Upper lobe of right lung (tissue), 1 donor: ENCODE results near the gene ABHD6. TPM values are rescaled to one million over a fixed set of nuclear protein-coding genes. Genes with fewer than 3 reads are reported as not detected.

Experiments used
- ATAC-seq: fragments of 200-7000 bp; cut with Tn5 transposase; one replicate; pipeline ENCODE4 v1.9.1; 2020; ENCODE audit warnings: mild to moderate bottlenecking, moderate library complexity
- DNase-seq: peaks from one replicate; pipeline ENCODE4 v3.0.0-alpha.2; 2020
- H3K27ac ChIP-seq: fragments of 200-600 bp; one replicate; pipeline ENCODE4 v1.8.0; 2022
- H3K27me3 ChIP-seq: fragments of 200-600 bp; one replicate; pipeline ENCODE4 v1.8.0; 2022; ENCODE audit warnings: mild to moderate bottlenecking
- H3K36me3 ChIP-seq: fragments of 200-600 bp; one replicate; pipeline ENCODE4 v1.8.0; 2022
- H3K4me1 ChIP-seq: fragments of 200-600 bp; one replicate; pipeline ENCODE4 v1.8.0; 2022
- H3K4me3 ChIP-seq: fragments of 200-600 bp; one replicate; pipeline ENCODE4 v1.8.0; 2022; ENCODE audit warnings: mild to moderate bottlenecking
- H3K9me3 ChIP-seq: fragments of 200-600 bp; one replicate; pipeline ENCODE4 v1.8.0; 2022
- intact Hi-C: fragments of 100-400 bp; cut with DNase I; formaldehyde crosslinking; loops from one replicate; pipeline ENCODE4 v1.11.0; 2022
- long read RNA-seq: library from polyadenylated mRNA; unstranded; transcript quantifications from one replicate; pipeline ENCODE4 v2.0.0, GENCODE V29; 2021
- total RNA-seq: library from RNA; stranded (reverse); fragmentation: NEBNext Ultra II Directional; extraction: Animal tissue kit (Norgen Biotek cat#: 25700); gene quantifications from one replicate; pipeline ENCODE4 v1.2.1, GENCODE V29; 2021
- TF ChIP-seq, protein P1 (sequence below): fragments of 200-600 bp; IDR thresholded peaks from one replicate; pipeline ENCODE4 v1.8.0; 2022; ENCODE audit warnings: antibody characterized with exemption
- donor health status: DM: no; HTN: yes; CAD: no; lungs with severe emphysema.

Gene ABHD6, protein sequence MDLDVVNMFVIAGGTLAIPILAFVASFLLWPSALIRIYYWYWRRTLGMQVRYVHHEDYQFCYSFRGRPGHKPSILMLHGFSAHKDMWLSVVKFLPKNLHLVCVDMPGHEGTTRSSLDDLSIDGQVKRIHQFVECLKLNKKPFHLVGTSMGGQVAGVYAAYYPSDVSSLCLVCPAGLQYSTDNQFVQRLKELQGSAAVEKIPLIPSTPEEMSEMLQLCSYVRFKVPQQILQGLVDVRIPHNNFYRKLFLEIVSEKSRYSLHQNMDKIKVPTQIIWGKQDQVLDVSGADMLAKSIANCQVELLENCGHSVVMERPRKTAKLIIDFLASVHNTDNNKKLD
- 19.1 TPM for total RNA-seq
- long read RNA-seq, transcript ABHD6-201 (9 exons, 2,393 nt) = major isoform, 12 of 38 reads
- long read RNA-seq, transcript ABHD6-205 (10 exons, 2,482 nt) = minor isoform, 9 of 38 reads
- long read RNA-seq, partial matches to known transcripts = 0 of 38 reads
- long read RNA-seq, other reads (novel, unspliced or antisense) = 16 of 38 reads

DNA sequence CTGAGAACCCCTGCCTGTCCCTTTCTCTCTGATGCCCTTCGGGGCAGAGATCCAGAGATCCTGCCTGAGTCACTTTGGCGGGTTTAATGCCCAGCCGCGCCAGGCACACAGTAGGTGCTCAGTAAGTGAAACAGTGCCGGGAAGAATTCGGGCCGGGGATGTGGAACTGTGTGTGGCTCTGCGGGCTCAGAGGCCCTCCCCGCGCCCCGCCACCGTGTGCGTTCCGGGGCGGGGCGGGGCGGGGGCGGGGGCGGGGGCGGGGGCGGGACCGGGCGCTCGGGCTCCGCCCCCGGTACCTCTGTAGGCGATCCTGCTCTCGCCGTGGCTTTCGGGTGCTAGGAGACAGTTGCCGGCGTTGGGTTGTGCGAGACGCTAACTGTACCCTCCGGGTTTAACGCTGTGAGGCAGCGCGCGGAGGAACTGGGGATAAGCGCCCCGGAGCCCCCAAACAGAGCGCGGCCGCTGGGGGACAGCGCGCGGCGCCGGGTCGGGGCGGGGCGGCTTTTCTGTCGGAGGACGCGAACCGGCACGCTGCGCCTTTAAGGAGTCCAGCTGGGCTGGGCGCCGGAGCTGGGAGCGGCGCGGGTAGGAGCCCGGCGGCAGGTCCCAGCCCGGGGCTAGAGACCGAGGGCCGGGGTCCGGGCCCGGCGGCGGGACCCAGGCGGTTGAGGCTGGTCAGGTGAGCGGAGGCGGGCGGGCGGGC is at the start of gene ABHD6:
Gene ABHD6, plus strand, starts transcription at position 555 of the 703 bp plus-strand sequence. CDS start 18,795 bp downstream, outside the sequence.
- ATAC-seq = peak; percentile 93
- TF ChIP-seq, protein P1, sequence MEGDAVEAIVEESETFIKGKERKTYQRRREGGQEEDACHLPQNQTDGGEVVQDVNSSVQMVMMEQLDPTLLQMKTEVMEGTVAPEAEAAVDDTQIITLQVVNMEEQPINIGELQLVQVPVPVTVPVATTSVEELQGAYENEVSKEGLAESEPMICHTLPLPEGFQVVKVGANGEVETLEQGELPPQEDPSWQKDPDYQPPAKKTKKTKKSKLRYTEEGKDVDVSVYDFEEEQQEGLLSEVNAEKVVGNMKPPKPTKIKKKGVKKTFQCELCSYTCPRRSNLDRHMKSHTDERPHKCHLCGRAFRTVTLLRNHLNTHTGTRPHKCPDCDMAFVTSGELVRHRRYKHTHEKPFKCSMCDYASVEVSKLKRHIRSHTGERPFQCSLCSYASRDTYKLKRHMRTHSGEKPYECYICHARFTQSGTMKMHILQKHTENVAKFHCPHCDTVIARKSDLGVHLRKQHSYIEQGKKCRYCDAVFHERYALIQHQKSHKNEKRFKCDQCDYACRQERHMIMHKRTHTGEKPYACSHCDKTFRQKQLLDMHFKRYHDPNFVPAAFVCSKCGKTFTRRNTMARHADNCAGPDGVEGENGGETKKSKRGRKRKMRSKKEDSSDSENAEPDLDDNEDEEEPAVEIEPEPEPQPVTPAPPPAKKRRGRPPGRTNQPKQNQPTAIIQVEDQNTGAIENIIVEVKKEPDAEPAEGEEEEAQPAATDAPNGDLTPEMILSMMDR = no peak
- Histone ChIP-seq H3K27ac (peak within 1 kb of the TSS; percentile 75), H3K4me1 (peaks cover 15% of the 10 kb centered on the region), H3K27me3 (no peaks in the 10 kb centered on the region), H3K4me3 (peak within 1 kb of the TSS; percentile 89), H3K36me3 (no peaks in the 10 kb centered on the region), H3K9me3 (no peaks in the 10 kb centered on the region)
- DNase-seq = peak; percentile 91
- intact Hi-C loops = no loop called here

DNA sequence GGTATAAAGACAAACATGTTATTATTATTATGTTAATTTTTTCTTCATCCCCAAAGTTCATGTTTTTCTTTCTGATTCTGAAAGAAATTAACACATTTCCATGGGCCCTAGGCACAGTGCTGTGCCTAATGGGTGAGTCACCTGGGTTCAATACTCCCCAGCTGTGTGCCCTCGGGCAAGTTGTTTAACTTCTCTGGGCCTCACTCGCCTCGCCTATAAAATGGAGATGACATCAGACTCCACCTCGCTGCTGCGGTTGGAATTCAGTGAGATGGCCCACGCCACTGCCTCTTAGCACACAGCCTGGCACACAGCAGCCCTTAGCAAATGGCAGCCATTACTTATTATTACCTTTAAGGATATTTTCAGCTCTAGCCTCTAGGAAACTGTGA is 49.4 kb upstream of the ABHD6 start:
- TF ChIP-seq, protein P1 = no peak
- Histone ChIP-seq H3K27me3 (no peaks in the 10 kb centered on the region), H3K4me1 (peaks cover 3% of the 10 kb centered on the region), H3K9me3 (no peaks in the 10 kb centered on the region), H3K36me3 (no peaks in the 10 kb centered on the region), H3K27ac (no peak overlapping the region), H3K4me3 (no peak overlapping the region)
- no peak for ATAC-seq
- intact Hi-C loops = no loop called here
- no peak for DNase-seq

- Histone ChIP-seq H3K27me3 (no peaks in the 10 kb centered on the region), H3K4me1 (peaks cover 3% of the 10 kb centered on the region), H3K36me3 (no peaks in the 10 kb centered on the region), H3K4me3 (no peak overlapping the region), H3K9me3 (no peaks in the 10 kb centered on the region), H3K27ac (peak overlapping the region; percentile 42)
- intact Hi-C loops = no loop called here
- ATAC-seq (peak; percentile 44), DNase-seq (no peak)
- TF ChIP-seq, protein P1 = no peak
Measured at GRCh38 chr3:58188921-58189451, 48.6 kb upstream of the ABHD6 start.

- intact Hi-C loops = no loop called here
- Histone ChIP-seq H3K27me3 (no peaks in the 10 kb centered on the region), H3K4me1 (peaks cover 3% of the 10 kb centered on the region), H3K4me3 (no peak overlapping the region), H3K9me3 (no peaks in the 10 kb centered on the region), H3K27ac (peak overlapping the region; percentile 42), H3K36me3 (no peaks in the 10 kb centered on the region)
- TF ChIP-seq, protein P1 = no peak
- ATAC-seq = no peak
- DNase-seq = no peak
Measured at GRCh38 chr3:58189691-58190090, 47.9 kb upstream of the ABHD6 start.

GRCh38 chr3:58190291-58190690 is 47.3 kb upstream of the ABHD6 start:
- Histone ChIP-seq H3K27me3 (no peaks in the 10 kb centered on the region), H3K4me1 (peaks cover 3% of the 10 kb centered on the region), H3K27ac (no peak overlapping the region), H3K9me3 (no peaks in the 10 kb centered on the region), H3K36me3 (no peaks in the 10 kb centered on the region), H3K4me3 (no peak overlapping the region)
- TF ChIP-seq, protein P1 = no peak
- intact Hi-C loops = no loop called here
- DNase-seq (no peak), ATAC-seq (no peak)
